BJ (cell line): Measurements from ENCODE around the gene ILF3. TPM values are rescaled to one million over a fixed set of nuclear protein-coding genes. Genes with fewer than 3 reads are reported as not detected.

Source experiments
- CTCF ChIA-PET: fragments of 350-600 bp; formaldehyde crosslinking; extraction: SDS; loops from one replicate; lab custom pipeline; 2021; ENCODE audit warnings: antibody characterized with exemption, inconsistent platforms; lab: Yijun Ruan, JAX
- POLR2A ChIA-PET: fragments of 300-600 bp; sonication (Branson Sonifier 250); formaldehyde crosslinking; extraction: SDS; loops from one replicate; lab custom pipeline; 2021; ENCODE audit warnings: antibody characterized with exemption; lab: Charles Lee
- DNase-seq: peaks from one replicate; pipeline ENCODE4 v3.0.0-alpha.2; 2011; ENCODE audit warnings: low read depth
- H3K27me3 ChIP-seq: 2 replicates; pipeline ENCODE4 v1.6.0; 2011; ENCODE audit warnings: low read length; ENCODE audit not compliant: control insufficient read depth, insufficient read depth
- H3K36me3 ChIP-seq: 2 replicates; pipeline ENCODE4 v1.5.1; 2011; ENCODE audit warnings: low read length; ENCODE audit not compliant: control insufficient read depth, insufficient read depth
- H3K4me3 ChIP-seq: 2 replicates; pipeline ENCODE4 v1.5.1; 2011; ENCODE audit warnings: low read depth, mild to moderate bottlenecking, control low read depth, low read length
- polyA plus RNA-seq: library from polyadenylated mRNA; depleted of rRNA; stranded (reverse); fragments of >200 nt; gene quantifications from 2 replicates; pipeline ENCODE4 v1.2.3, GENCODE V29; 2011
- TF ChIP-seq, protein P1 (sequence below): IDR thresholded peaks from 2 replicates; pipeline ENCODE4 v1.5.1; 2011; ENCODE audit warnings: low read depth, mild to moderate bottlenecking, control low read depth, inconsistent platforms, low read length, moderate library complexity; ENCODE audit not compliant: insufficient read depth

Gene ILF3
- polyA plus RNA-seq, 1 experiment: 148 TPM

DNA sequence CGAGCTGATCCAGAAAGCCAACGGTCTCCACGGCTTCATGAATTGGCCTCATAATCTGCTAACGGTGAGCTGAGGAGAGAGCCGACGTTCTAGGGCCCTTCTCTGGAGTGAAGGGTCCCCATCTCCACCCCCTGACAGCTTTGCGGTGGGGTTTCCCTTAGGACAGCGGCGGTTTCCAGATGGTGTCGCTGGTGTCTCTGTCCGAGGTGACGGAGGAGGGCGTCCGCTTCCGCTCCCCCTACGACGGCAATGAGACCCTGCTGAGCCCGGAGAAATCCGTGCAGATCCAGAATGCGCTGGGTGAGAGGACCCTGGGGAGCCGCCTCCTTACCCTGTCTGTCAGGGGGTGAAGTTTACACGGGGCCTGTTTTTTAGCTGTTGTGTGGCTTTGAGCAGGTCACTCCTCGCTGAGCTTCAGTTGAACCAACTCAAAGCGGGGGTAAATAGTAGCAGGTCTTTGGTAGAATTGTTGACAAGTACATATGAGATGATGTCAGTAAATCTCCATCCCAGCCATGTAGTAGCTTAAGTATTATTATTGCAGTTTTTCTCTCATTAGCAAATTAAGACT lies 47.9 kb downstream of the ILF3 start:
- ChIA-PET POLR2A (no interaction called here), CTCF (interaction anchor here (0.5 to 8.0 kb wide), 19 partner anchors 9 to 385 kb away, joined by 3 to 115 read pairs (median 5); partner anchors contain the start of gene DNM2)
- H3K36me3 ChIP-seq: no peaks in the 10 kb centered on the region; the same call in 1 of the 2 replicates
- peak overlapping the region; percentile 96 for H3K4me3 ChIP-seq
- H3K27me3 ChIP-seq: no peaks in the 10 kb centered on the region
- DNase-seq: no peak
- TF ChIP-seq, protein P1, sequence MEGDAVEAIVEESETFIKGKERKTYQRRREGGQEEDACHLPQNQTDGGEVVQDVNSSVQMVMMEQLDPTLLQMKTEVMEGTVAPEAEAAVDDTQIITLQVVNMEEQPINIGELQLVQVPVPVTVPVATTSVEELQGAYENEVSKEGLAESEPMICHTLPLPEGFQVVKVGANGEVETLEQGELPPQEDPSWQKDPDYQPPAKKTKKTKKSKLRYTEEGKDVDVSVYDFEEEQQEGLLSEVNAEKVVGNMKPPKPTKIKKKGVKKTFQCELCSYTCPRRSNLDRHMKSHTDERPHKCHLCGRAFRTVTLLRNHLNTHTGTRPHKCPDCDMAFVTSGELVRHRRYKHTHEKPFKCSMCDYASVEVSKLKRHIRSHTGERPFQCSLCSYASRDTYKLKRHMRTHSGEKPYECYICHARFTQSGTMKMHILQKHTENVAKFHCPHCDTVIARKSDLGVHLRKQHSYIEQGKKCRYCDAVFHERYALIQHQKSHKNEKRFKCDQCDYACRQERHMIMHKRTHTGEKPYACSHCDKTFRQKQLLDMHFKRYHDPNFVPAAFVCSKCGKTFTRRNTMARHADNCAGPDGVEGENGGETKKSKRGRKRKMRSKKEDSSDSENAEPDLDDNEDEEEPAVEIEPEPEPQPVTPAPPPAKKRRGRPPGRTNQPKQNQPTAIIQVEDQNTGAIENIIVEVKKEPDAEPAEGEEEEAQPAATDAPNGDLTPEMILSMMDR: no peak

DNA sequence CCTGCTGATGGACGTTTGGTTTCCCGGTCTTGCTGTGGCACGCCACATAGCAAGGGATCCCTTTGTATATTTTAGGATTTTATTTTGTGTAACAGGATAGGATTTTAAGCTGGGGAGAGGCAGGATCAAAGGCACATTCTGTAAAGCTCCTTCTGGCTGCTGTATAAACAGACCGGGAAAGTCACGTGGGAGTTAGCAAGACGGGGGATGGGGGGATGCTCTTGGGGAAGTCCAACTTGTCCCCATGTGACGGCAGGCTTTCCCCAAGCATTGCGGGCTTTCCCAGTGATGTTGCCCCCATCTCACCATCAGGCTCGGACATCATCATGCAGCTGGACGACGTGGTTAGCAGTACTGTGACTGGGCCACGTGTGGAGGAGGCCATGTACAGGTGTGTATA lies 52.8 kb downstream of the ILF3 start:
- ChIA-PET CTCF (interaction anchor here (1.1 to 1.7 kb wide), 2 partner anchors 10 to 11 kb away, joined by 4 to 7 read pairs; partner anchors contain the start of gene DNM2), POLR2A (no interaction called here)
- DNase-seq: no peak
- TF ChIP-seq, protein P1: no peak
- no peak overlapping the region for H3K4me3 ChIP-seq
- peaks cover 10% of the 10 kb centered on the region for H3K36me3 ChIP-seq
- no peaks in the 10 kb centered on the region for H3K27me3 ChIP-seq

DNA sequence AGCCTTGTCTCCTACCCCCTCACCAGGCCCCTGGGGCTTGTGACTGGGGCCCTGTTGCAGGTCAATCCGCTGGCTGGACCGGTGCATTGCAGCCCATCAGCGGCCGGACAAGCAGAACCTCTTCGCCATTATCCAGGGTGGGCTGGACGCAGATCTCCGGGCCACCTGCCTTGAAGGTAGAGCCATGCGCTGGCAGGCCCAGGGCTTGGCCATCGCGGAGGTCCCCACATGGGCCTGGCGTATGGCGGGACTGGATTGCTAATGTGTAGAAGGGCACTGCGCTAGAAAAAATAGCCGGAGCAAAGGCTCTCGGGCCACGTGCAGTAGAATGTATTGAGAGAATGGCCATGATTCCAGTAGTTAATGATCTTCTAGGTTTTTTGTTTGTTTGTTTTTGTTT lies 53.3 kb downstream of the ILF3 start:
- Histone ChIP-seq H3K4me3 (no peak overlapping the region), H3K36me3 (peaks cover 11% of the 10 kb centered on the region), H3K27me3 (no peaks in the 10 kb centered on the region)
- CTCF ChIA-PET: interaction anchor here (1.7 kb wide), 1 partner anchor 11 kb away, joined by 7 read pairs; the partner anchor contains the start of gene DNM2
- TF ChIP-seq, protein P1: no peak
- POLR2A ChIA-PET: no interaction called here
- DNase-seq: no peak

DNA sequence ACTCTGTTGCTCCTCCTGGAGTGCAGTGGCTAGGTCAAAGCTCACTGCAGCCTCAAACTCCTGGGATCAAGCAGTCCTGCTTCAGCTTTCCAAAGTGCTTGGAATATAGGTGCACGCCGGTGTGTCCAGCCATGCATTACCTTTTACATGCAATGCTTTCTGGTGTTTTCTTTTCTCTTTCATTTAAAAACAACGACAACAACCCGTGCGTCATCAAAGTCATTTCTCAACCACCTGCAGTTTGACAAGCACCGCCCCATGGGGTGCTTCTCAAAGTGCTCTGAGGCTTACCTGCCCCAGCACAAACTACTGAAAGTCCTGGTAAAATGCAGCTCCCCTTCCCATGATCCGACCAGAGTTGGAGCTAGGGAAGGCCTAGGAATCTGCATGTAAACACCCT lies 54.1 kb downstream of the ILF3 start:
- DNase-seq: no peak
- Histone ChIP-seq H3K4me3 (no peak overlapping the region), H3K36me3 (peaks cover 16% of the 10 kb centered on the region), H3K27me3 (no peaks in the 10 kb centered on the region)
- TF ChIP-seq, protein P1: no peak
- ChIA-PET CTCF (interaction anchor here (1.6 to 1.9 kb wide), 2 partner anchors 9 kb away, joined by 5 to 11 read pairs; partner anchors contain the start of gene DNM2), POLR2A (no interaction called here)

DNA sequence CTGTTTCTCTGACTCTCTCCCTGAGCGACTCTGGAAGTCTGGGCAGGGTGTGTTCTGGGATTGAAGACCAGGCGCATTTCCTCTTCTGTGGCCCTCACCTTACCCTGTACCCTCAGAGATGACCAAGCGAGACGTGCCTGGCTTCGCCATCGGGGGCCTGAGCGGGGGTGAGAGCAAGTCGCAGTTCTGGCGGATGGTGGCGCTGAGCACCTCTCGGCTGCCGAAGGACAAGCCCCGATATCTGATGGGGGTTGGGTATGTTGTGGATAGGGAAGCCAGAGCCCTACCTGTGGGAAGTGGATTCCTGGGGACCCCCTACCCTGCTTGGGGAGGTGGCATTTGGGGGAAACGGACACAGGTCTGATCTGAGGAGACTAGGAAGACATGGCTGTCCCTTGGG lies 57.9 kb downstream of the ILF3 start:
- POLR2A ChIA-PET: no interaction called here
- CTCF ChIA-PET: interaction anchor here (1.7 kb wide), 1 partner anchor 152 kb away, joined by 4 read pairs; no protein-coding TSS in a partner anchor

More for the DNA sequence above, 57.9 kb downstream of the ILF3 start:
- H3K36me3 ChIP-seq: peaks cover 18% of the 10 kb centered on the region
- no peak overlapping the region for H3K4me3 ChIP-seq
- H3K27me3 ChIP-seq: no peaks in the 10 kb centered on the region
- TF ChIP-seq, protein P1: no peak
- no peak for DNase-seq
